ELR (cell line): ENCODE measurements around the gene COX10.

Experiments
- DNase-seq: peaks from one replicate; pipeline ENCODE4 v3.0.0-alpha.2; 2015; ENCODE audit warnings: low read depth

Gene COX10

DNA sequence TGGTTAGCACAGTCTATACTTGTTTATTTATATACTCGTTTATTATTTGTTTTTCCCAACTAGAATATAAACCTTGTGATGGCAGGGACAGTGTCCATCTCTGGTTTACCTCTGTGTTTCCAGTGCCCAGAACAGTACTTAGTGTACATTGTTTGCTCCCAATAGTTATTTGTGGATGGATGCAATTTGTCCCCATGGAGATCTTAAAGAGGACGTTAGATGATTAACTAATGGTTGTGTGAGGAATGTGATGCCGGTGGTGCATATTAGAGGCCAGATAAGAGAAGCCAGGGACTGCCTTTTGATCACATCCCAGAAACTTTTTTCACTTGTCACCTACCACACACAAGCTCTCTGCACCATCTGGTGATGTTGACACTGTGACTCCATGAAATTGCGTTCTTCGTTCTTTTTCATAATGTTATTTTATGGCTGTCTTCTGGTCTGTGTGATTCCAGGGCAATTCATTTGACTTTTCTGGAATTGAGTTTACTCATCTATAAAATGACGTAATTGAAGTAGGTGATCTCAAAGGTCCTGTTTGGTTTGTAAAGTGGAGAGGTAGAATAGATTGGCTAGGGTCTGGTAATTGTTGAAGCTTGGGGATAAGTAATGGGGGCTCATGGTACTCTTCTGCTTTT, 1.2 kb downstream of the COX10 start:
- DNase-seq: no peak

DNA sequence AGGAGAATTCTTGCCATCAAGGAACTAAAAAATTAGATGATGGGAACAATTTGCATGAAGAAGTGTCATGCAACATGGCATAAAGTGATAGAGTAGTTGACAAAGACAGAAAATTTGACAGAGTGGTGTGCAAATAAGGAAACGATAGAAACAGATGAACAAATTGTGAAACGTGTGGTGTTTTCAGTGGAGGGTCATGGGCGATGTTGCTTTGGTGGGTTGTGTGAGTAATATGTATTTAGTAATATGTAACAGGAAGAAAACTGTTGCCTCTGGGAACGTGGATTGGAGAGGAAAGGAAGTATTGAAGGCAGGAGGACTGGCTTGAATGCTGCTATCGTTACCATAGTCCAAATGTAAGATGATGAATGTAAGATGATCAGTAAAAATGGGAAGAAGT, 3.6 kb downstream of the COX10 start:
- DNase-seq: no peak

- no peak for DNase-seq
Observed at GRCh38 chr17:14078027-14078426, 8.7 kb downstream of the COX10 start.

GRCh38 chr17:14080847-14081251, 11.5 kb downstream of the COX10 start:
- no peak for DNase-seq

- no peak for DNase-seq
Observed at GRCh38 chr17:14082848-14083247, 13.5 kb downstream of the COX10 start.

GRCh38 chr17:14084955-14085354, 15.7 kb downstream of the COX10 start:
- DNase-seq: no peak

GRCh38 chr17:14086189-14086588, 16.9 kb downstream of the COX10 start:
- no peak for DNase-seq

- no peak for DNase-seq
Observed at GRCh38 chr17:14089179-14089578, 19.9 kb downstream of the COX10 start.

GRCh38 chr17:14091367-14091766, 22.1 kb downstream of the COX10 start:
- peak; percentile 71 for DNase-seq

- DNase-seq: no peak
Observed at GRCh38 chr17:14092808-14093207, 23.5 kb downstream of the COX10 start.

DNA sequence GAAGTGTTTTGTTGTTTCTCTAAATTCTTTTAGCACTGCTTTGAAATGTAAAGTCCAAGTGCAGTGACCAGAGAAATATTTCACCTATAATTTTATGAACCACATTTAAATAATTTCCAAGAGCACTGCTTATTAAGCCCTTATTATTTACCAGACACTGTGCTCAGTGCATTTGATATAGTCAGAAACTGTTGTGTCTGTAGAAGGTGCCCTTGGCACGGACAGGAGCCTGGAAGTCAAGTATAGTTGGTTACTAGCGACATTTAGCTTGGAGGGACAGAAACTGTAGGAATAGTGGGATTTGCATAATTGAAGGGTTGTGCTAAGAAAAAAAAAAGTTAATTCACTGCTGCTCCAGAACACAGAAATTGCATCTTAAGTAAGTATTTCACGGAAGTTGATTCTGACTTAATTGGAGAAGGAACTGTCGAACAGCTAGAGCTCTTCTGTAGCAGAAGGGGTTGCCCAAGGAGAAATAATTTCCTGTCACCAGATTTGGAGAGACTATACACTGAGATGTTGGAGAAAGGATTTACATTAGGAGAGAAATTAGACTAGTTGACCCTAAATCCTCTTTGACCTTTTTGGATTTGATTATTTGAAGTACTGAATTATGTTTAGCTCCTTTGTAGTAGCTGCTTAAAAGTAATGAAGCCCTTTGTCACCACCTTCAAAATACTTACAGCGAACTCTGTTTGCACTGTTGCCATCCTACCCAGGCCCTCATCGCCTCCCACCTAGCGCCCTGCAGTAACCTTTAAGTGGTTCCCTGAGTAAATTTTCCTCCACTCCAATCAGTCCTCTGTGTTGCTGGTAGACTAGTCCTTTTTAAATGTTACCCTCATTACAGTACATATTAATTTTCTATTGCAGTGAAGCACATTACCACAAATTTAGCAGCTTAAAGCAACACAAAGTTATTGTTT, 25.6 kb downstream of the COX10 start:
- DNase-seq: no peak

- no peak for DNase-seq
Observed at GRCh38 chr17:14095631-14096030, 26.3 kb downstream of the COX10 start.

DNA sequence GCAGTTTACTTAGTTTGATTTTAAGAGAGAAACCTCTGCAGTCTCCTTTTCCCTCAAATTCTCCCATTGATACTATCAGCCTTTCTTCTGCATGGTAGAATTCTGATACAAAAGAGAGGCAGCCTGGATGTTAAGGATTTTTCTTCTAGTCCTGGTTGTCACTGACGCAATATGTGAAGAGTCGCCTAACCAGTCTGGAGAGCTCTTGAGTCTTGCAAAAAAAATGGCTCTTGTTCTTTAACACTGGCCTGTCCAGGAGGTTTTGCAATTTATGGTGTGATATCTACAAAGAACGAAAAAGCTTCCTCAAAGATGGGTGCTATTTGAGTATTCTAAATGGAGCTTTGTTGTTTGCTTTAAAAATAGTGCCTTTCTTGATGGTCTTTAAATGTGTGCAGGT, 28.9 kb downstream of the COX10 start:
- no peak for DNase-seq

DNA sequence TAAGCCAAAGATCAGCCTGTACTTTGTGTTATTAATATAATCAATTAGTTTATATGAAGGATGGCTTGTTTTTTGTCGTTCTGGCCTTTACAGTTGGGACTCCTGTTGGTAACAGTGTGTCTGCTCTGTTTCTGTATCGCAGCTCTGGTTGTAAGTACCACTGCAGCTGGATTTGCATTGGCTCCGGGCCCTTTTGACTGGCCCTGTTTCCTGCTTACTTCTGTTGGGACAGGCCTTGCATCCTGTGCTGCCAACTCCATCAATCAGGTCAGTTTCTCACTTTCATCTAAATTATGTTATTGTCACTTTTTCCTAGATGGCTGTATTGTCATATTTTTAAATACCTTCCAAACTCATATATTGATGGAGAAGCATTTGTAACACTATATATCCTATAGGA, 32.7 kb downstream of the COX10 start:
- DNase-seq: no peak

DNA sequence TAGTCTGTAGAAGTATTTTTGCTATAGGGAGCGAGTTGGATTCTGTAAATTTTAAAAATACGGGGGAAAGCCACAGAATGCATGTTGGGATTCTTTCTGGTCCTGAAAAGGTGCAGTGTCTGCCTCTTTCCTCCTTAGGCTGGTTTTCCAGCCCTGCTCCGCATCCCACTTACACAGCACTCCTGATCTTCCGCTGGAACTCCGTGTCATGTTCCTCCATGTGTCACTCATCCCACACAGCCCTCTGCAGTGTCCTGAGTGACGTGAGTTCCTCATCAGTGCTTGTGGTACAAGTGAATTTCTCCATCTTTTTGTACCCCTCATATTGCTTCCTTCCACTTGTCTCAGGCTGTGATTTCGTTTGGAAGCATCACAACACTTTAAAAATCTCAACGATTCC, 34.5 kb downstream of the COX10 start:
- no peak for DNase-seq

DNA sequence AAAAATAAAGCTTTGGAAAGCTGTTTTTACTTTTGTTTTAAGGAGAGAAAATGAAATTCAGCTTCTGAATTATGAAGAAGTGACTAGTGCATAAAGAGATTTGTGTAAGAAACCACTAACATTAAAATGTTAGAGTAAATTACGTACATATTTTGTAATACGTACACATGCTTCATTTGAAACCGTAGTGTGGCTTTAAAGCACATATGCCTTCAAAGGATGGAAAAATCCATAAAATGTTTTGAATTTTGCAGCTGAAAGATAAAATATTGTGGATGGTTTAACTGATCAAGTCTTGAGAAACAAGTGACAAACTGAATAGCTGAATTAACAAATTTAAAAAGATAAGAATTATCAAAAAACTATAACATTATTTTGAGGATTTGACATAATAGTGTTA, 35.4 kb downstream of the COX10 start:
- no peak for DNase-seq

GRCh38 chr17:14107889-14108288, 38.6 kb downstream of the COX10 start:
- no peak for DNase-seq

- no peak for DNase-seq
Observed at GRCh38 chr17:14112407-14112806, 43.1 kb downstream of the COX10 start.

DNA sequence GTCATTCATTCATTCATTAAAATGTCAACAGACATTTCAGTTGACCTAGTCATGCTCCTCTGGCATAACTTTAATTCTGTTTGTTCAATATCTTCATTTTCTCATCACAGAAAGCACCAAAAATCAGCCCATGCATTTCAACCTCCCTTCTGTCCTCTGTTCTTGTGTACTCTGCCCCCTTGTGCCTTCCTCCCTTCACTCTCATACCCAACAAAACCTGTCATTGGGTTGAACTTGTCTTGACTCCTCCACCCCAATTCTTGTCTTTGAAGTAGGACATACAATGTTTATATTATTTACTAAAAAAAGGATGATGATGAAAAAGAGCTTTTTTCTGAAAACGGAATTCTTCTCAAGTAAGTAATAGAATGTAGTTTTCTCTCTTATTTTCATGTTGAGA, 43.8 kb downstream of the COX10 start:
- DNase-seq: no peak

DNA sequence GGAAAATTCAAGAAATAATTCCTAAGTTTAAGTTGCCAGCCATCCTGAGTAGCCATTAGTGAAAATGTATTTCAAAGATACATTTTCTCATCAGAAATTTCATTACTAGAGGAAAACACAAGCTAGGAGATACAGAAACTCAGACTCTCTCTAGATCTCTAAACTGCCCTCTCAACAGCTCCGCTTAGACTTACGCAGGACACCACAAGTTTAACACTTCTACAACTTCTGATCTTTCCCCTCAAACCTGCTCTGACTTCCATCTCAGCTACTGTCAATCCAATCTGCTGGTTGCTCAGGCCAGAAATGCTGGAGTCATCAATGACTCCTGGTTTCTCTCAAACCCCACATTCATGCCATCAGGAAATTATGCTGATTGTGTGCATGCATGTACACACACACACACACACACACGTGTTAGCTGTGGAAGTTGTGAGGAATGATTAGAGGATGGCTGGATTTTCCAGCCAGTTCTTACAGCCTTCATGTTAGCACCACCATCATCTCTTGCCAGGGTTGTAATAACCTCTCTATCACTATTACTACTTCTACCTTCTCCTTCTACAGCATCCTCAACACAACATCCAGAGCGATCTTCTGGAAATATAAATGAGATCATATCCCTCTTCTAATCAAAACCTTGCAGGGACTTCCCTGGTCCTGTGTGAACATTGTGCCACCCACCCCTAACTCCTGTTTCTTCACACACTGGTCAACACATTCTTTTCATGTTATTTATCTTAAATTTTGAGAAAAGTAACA, 47.1 kb downstream of the COX10 start:
- DNase-seq: no peak

DNA sequence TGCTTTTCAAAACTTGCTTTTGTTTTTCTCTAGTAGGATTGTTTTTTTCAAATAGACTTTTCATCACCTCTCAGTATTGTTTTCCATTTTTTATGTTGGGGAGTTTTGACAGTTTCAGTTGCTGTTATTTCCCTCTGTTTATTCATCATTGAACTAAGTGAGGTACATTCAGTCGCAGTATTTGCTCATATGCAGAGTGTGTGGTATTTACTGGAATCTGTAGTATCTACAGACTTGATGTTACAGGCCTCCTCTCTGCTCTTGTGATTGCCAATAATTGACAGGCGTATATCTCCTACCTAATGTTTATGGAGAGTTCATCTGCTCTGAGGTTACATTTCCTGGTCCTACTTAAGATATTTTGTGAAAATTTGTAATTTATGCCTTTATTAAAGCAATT, 49.6 kb downstream of the COX10 start:
- DNase-seq: no peak

- DNase-seq: no peak
Observed at GRCh38 chr17:14119546-14119945, 50.2 kb downstream of the COX10 start.

DNA sequence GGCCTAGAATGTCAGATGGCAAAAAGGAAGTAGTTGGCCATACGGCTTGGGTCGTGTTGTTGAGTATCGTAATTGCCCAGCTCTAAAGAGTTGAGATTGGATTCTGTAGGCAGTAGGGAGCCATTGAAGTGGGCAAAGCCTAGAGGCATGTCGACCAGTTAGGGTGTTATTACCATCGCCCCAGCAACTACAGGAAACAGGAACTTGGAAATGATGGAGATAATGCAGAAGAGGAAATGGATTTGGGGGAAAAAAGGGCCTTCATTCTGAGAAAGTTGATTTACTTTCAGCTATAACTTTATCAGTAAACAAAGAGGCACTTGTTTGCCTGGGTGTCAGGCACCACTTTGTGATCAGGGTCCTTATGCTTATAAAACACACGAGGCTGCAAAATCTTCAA, 52.6 kb downstream of the COX10 start:
- no peak for DNase-seq
